ENCODE data around the gene MACROD1. TPM values are rescaled to one million over a fixed set of nuclear protein-coding genes. Genes with fewer than 3 reads are reported as not detected.

MACROD1 gene
- 5.6 TPM for total RNA-seq
- polyA plus RNA-seq = 10 to 100 TPM in 1 of 4 donors, 1 to 10 TPM in 3; 5.3 to 12.7 (median 7.0) TPM

- H3K27ac Mint-ChIP-seq = peak within 1 kb of the TSS in 2 of 3 donors; percentile 18 to 67
- peak; percentile 68 to 92 (median 68) for DNase-seq
Measured at GRCh38 chr11:64165842-64166635, at the start of gene MACROD1. TSS of gene MACROD1 (minus strand) at chr11:64166113. CDS start at chr11:64165994, 119 bp downstream.

GRCh38 chr11:64211181-64211872, 45.4 kb upstream of the MACROD1 start:
- peaks cover 41% of the 10 kb centered on the region for H3K36me3 ChIP-seq (ENCODE audit: control insufficient read depth, insufficient read depth, low read length)
- peaks cover 16% of the 10 kb centered on the region for H3K36me3 Mint-ChIP-seq
- H3K9me3 ChIP-seq (ENCODE audit: control insufficient read depth in 2 of 2, low read length in 2 of 2) = no peaks in the 10 kb centered on the region
- DNase-seq (no peak), ATAC-seq (ENCODE audit: low read depth in 2 of 2) (no peak)
- peaks cover 24% of the 10 kb centered on the region for H3K4me1 ChIP-seq (ENCODE audit: control insufficient read depth, insufficient read depth, low read length, poor library complexity, severe bottlenecking)
- no peaks in the 10 kb centered on the region for H3K9me3 Mint-ChIP-seq
- no peaks in the 10 kb centered on the region for H3K27me3 Mint-ChIP-seq
- H3K27me3 ChIP-seq (ENCODE audit: control insufficient read depth, insufficient read depth, low read length) = no peaks in the 10 kb centered on the region
- no peak overlapping the region for H3K4me3 ChIP-seq (ENCODE audit: low read depth, low read length)
- H3K4me3 Mint-ChIP-seq = peak overlapping the region in 2 of 4 donors; percentile 71 to 81
- H3K27ac Mint-ChIP-seq = no peak overlapping the region
- no peak overlapping the region for H3K27ac ChIP-seq (ENCODE audit: insufficient read depth, low read length, poor library complexity, severe bottlenecking)
- H3K4me1 Mint-ChIP-seq = peaks cover 4 to 41% (median 23%) of the 10 kb centered on the region in 4 donors

More at GRCh38 chr11:64165842-64166635, at the start of gene MACROD1:
- Mint-ChIP-seq H3K36me3 (peaks cover 3% of the 10 kb centered on the region), H3K9me3 (no peaks in the 10 kb centered on the region), H3K4me1 (peaks cover 0 to 23% (median 7%) of the 10 kb centered on the region in 4 donors), H3K4me3 (peak within 1 kb of the TSS; percentile 91 to 94 (median 92)), H3K27me3 (no peaks in the 10 kb centered on the region)
- Histone ChIP-seq H3K9me3 (ENCODE audit: control insufficient read depth in 2 of 2, low read length in 2 of 2) (no peaks in the 10 kb centered on the region), H3K4me3 (ENCODE audit: low read depth, low read length) (peak within 1 kb of the TSS; percentile 48), H3K27me3 (ENCODE audit: control insufficient read depth, insufficient read depth, low read length) (no peaks in the 10 kb centered on the region), H3K27ac (ENCODE audit: insufficient read depth, low read length, poor library complexity, severe bottlenecking) (peak within 1 kb of the TSS; percentile 47), H3K4me1 (ENCODE audit: control insufficient read depth, insufficient read depth, low read length, poor library complexity, severe bottlenecking) (peaks cover 19% of the 10 kb centered on the region), H3K36me3 (ENCODE audit: control insufficient read depth, insufficient read depth, low read length) (no peaks in the 10 kb centered on the region)
- peak; percentile 91 to 95 for ATAC-seq (ENCODE audit: low read depth in 2 of 2)

- Mint-ChIP-seq H3K9me3 (no peaks in the 10 kb centered on the region), H3K36me3 (peaks cover 16% of the 10 kb centered on the region), H3K27ac (no peak overlapping the region), H3K4me1 (peaks cover 4 to 50% (median 25%) of the 10 kb centered on the region in 4 donors), H3K4me3 (peak overlapping the region in 2 of 4 donors; percentile 54 to 99), H3K27me3 (no peaks in the 10 kb centered on the region)
- Histone ChIP-seq H3K9me3 (ENCODE audit: control insufficient read depth in 2 of 2, low read length in 2 of 2) (no peaks in the 10 kb centered on the region), H3K4me1 (ENCODE audit: control insufficient read depth, insufficient read depth, low read length, poor library complexity, severe bottlenecking) (peaks cover 33% of the 10 kb centered on the region), H3K4me3 (ENCODE audit: low read depth, low read length) (no peak overlapping the region), H3K36me3 (ENCODE audit: control insufficient read depth, insufficient read depth, low read length) (peaks cover 39% of the 10 kb centered on the region), H3K27me3 (ENCODE audit: control insufficient read depth, insufficient read depth, low read length) (no peaks in the 10 kb centered on the region), H3K27ac (ENCODE audit: insufficient read depth, low read length, poor library complexity, severe bottlenecking) (no peak overlapping the region)
- ATAC-seq (ENCODE audit: low read depth in 2 of 2) (no peak), DNase-seq (no peak)
Measured at GRCh38 chr11:64210301-64211020, 44.5 kb upstream of the MACROD1 start.

- Mint-ChIP-seq H3K9me3 (no peaks in the 10 kb centered on the region), H3K27ac (peak overlapping the region; percentile 10 to 91 (median 71)), H3K4me1 (peaks cover 8 to 56% (median 28%) of the 10 kb centered on the region in 4 donors), H3K27me3 (no peaks in the 10 kb centered on the region), H3K4me3 (peak overlapping the region in 3 of 4 donors; percentile 21 to 99 (median 63)), H3K36me3 (peaks cover 14% of the 10 kb centered on the region)
- H3K27me3 ChIP-seq (ENCODE audit: control insufficient read depth, insufficient read depth, low read length) = no peaks in the 10 kb centered on the region
- ATAC-seq (ENCODE audit: low read depth in 2 of 2) (no peak), DNase-seq (no peak)
- peaks cover 32% of the 10 kb centered on the region for H3K36me3 ChIP-seq (ENCODE audit: control insufficient read depth, insufficient read depth, low read length)
- peaks cover 41% of the 10 kb centered on the region for H3K4me1 ChIP-seq (ENCODE audit: control insufficient read depth, insufficient read depth, low read length, poor library complexity, severe bottlenecking)
- no peak overlapping the region for H3K4me3 ChIP-seq (ENCODE audit: low read depth, low read length)
- no peaks in the 10 kb centered on the region for H3K9me3 ChIP-seq (ENCODE audit: control insufficient read depth in 2 of 2, low read length in 2 of 2)
- H3K27ac ChIP-seq (ENCODE audit: insufficient read depth, low read length, poor library complexity, severe bottlenecking) = no peak overlapping the region
Measured at GRCh38 chr11:64209563-64209843, 43.6 kb upstream of the MACROD1 start.

- Histone ChIP-seq H3K4me1 (ENCODE audit: control insufficient read depth, insufficient read depth, low read length, poor library complexity, severe bottlenecking) (peaks cover 41% of the 10 kb centered on the region), H3K27ac (ENCODE audit: insufficient read depth, low read length, poor library complexity, severe bottlenecking) (peak overlapping the region; percentile 85), H3K4me3 (ENCODE audit: low read depth, low read length) (no peak overlapping the region), H3K9me3 (ENCODE audit: control insufficient read depth in 2 of 2, low read length in 2 of 2) (no peaks in the 10 kb centered on the region), H3K36me3 (ENCODE audit: control insufficient read depth, insufficient read depth, low read length) (peaks cover 33% of the 10 kb centered on the region), H3K27me3 (ENCODE audit: control insufficient read depth, insufficient read depth, low read length) (no peaks in the 10 kb centered on the region)
- Mint-ChIP-seq H3K4me3 (peak overlapping the region; percentile 61 to 99 (median 73)), H3K36me3 (peaks cover 17% of the 10 kb centered on the region), H3K27ac (peak overlapping the region; percentile 26 to 91 (median 83)), H3K27me3 (no peaks in the 10 kb centered on the region), H3K4me1 (peaks cover 10 to 61% (median 30%) of the 10 kb centered on the region in 4 donors), H3K9me3 (no peaks in the 10 kb centered on the region)
- DNase-seq (no peak), ATAC-seq (ENCODE audit: low read depth in 2 of 2) (no peak)
Measured at GRCh38 chr11:64208796-64209562, 43.1 kb upstream of the MACROD1 start.

- Histone ChIP-seq H3K27me3 (ENCODE audit: control insufficient read depth, insufficient read depth, low read length) (no peaks in the 10 kb centered on the region), H3K4me3 (ENCODE audit: low read depth, low read length) (peak overlapping the region; percentile 84), H3K27ac (ENCODE audit: insufficient read depth, low read length, poor library complexity, severe bottlenecking) (peak overlapping the region; percentile 85), H3K9me3 (ENCODE audit: control insufficient read depth in 2 of 2, low read length in 2 of 2) (no peaks in the 10 kb centered on the region), H3K4me1 (ENCODE audit: control insufficient read depth, insufficient read depth, low read length, poor library complexity, severe bottlenecking) (peaks cover 41% of the 10 kb centered on the region), H3K36me3 (ENCODE audit: control insufficient read depth, insufficient read depth, low read length) (peaks cover 38% of the 10 kb centered on the region)
- Mint-ChIP-seq H3K27ac (peak overlapping the region; percentile 91 to 96 (median 94)), H3K9me3 (no peaks in the 10 kb centered on the region), H3K4me3 (peak overlapping the region; percentile 93 to 99 (median 96)), H3K27me3 (no peaks in the 10 kb centered on the region), H3K4me1 (peaks cover 10 to 66% (median 30%) of the 10 kb centered on the region in 4 donors), H3K36me3 (peaks cover 17% of the 10 kb centered on the region)
- DNase-seq = no peak
- no peak for ATAC-seq (ENCODE audit: low read depth in 2 of 2)
Measured at GRCh38 chr11:64208086-64208795, 42.3 kb upstream of the MACROD1 start.

Data from CD4-positive, CD25-positive, alpha-beta regulatory T cell (primary cell).